Stomach (tissue), 4 donors: Measurements from ENCODE around the gene CXCL6.

Experiments
- EP300 ChIP-seq: sonication (generic); formaldehyde crosslinking; IDR thresholded peaks from one replicate; pipeline ENCODE4 v1.6.1; 2017; ENCODE audit warnings: antibody characterized with exemption
- POLR2A ChIP-seq, 4 donors: fragments of 450-650 bp; IDR thresholded peaks; one replicate each; pipeline ENCODE4 v1.6.1; 2016; ENCODE audit warnings: antibody characterized with exemption in 4 of 4, control low read depth in 2 of 4, mild to moderate bottlenecking in 1 of 4, moderate library complexity in 1 of 4
- TF ChIP-seq, protein P1 (sequence below), 7 experiments: fragments of 450-650 bp in 4 of 7; fragments of 200-600 bp in 3 of 7; sonication (generic) in 3 of 7; IDR thresholded peaks; one replicate each; pipeline ENCODE4 v1.5.1; 2016 to 2019; ENCODE audit warnings: antibody characterized with exemption in 7 of 7, control low read depth in 2 of 7, mild to moderate bottlenecking in 1 of 7

DNA sequence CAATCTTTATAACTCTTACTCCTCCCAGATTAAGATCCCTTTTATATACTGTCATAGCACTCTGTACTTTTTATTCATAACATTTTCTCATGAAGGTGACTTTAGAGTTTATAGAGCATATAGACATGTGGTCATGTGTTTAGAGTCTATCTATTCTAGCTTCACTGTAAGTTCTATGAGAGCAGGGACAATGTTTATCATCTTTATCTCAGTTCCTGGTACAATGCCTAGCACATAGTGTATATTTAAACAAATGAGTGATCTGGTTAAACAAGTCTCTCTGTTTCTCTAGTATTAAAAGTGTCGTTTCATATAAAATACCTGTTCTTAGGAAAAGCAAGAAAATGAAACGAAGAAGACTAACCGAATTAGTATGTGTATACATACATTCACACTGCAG lies 3.2 kb downstream of the CXCL6 start:
- TF ChIP-seq EP300 (no peak), POLR2A (IDR thresholded peaks at IDR 0.05) (no peak)
- TF ChIP-seq, protein P1, sequence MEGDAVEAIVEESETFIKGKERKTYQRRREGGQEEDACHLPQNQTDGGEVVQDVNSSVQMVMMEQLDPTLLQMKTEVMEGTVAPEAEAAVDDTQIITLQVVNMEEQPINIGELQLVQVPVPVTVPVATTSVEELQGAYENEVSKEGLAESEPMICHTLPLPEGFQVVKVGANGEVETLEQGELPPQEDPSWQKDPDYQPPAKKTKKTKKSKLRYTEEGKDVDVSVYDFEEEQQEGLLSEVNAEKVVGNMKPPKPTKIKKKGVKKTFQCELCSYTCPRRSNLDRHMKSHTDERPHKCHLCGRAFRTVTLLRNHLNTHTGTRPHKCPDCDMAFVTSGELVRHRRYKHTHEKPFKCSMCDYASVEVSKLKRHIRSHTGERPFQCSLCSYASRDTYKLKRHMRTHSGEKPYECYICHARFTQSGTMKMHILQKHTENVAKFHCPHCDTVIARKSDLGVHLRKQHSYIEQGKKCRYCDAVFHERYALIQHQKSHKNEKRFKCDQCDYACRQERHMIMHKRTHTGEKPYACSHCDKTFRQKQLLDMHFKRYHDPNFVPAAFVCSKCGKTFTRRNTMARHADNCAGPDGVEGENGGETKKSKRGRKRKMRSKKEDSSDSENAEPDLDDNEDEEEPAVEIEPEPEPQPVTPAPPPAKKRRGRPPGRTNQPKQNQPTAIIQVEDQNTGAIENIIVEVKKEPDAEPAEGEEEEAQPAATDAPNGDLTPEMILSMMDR (IDR thresholded peaks at IDR 0.05), result no peak
